ENCODE measurements around the gene RND2.

DNA sequence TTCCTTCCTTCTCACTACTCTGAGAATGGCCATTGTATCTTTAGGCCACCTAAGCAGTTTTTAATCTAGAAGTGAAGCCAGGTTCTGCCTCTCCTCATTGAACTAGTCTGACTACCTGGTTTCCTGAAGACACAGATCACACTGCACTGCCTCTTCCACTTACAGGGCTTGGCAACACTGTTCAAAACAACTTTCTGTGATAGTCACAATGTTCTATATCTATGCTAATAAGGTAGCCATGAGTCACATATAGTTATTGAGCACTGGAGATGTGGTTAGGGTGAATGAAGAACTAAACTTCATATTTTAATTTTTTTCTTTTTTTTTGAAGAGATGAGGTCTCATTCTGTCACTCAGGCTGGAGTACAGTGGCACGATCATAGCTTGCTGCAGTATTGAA lies 26.9 kb downstream of the RND2 start:
- TF ChIP-seq, protein P1, sequence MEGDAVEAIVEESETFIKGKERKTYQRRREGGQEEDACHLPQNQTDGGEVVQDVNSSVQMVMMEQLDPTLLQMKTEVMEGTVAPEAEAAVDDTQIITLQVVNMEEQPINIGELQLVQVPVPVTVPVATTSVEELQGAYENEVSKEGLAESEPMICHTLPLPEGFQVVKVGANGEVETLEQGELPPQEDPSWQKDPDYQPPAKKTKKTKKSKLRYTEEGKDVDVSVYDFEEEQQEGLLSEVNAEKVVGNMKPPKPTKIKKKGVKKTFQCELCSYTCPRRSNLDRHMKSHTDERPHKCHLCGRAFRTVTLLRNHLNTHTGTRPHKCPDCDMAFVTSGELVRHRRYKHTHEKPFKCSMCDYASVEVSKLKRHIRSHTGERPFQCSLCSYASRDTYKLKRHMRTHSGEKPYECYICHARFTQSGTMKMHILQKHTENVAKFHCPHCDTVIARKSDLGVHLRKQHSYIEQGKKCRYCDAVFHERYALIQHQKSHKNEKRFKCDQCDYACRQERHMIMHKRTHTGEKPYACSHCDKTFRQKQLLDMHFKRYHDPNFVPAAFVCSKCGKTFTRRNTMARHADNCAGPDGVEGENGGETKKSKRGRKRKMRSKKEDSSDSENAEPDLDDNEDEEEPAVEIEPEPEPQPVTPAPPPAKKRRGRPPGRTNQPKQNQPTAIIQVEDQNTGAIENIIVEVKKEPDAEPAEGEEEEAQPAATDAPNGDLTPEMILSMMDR (IDR thresholded peaks at IDR 0.05): no peak
- no peak for TF ChIP-seq POLR2A (IDR thresholded peaks at IDR 0.05)

Data from testis (tissue), 2 donors.